Measurements from ENCODE around the gene ISYNA1. TPM values are rescaled to one million over a fixed set of nuclear protein-coding genes. Genes with fewer than 3 reads are reported as not detected.

The ISYNA1 gene
- total and polyA plus RNA-seq, 10 of the 15 experiments (the other 5 are each of a cell fraction or from before 2014, with no cell fraction given): 1.9 to 37.0 (median 9.1) TPM

DNA sequence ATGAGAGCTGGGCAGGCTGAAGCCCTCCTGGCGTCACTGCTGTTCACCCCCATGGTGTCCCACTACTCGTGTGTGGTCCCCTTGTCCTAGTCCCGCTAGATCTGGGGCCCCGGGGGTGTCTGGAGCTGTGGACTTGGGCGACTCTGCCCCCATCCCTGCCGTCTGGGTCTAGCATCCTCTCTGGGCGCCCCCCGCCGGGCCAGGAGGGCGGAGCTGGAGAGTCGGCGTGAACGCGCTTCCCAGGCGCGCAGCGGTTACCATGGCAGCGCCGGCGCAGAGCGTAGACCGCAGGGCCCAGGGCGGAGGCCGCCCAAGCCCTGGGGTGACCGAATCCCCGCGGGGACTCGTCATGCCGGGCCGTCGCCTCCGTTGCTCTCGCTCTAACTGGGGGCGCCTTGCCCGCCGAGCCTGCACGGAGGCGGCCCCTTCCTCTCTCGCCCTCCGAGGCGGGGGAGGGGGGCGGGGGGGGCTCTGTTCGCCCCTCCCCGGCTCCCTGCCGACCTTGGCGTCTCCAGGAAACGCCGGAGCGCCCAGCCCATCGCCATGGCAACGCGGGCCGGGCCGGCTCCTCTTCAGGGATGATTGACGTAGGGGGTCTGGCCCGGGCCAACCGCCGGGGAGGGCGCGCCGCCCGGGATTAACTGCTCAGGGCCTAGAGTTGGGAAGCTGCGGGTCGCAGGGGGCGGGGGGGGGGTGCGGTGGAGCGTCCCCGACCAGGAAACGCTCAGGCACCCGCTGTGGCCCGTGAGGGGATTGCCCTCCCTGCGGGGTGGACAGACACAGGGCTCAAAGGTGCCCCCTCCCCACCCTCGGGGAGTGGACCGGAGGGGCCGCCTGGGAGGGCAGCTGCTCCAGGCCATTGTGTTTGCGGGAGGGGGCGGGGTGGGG lies 8.9 kb downstream of the ISYNA1 start (continued):
- TF ChIP-seq KLF5 (IDR thresholded peaks at IDR 0.05; ENCODE audit: partially characterized antibody) (no peak), MTA3 (IDR thresholded peaks at IDR 0.05; ENCODE audit: borderline replicate concordance, low read length) (no peak), TCF3 (IDR thresholded peaks at IDR 0.05; ENCODE audit: borderline replicate concordance, insufficient read depth, low read depth, low read length) (no peak), MYC (IDR thresholded peaks at IDR 0.05; ENCODE audit: insufficient read depth, insufficient read length, insufficient replicate concordance, low read length, severe bottlenecking) (no peak), RUNX3 (IDR thresholded peaks at IDR 0.05; ENCODE audit: low read length) (peak; percentile 80), NFIC (IDR thresholded peaks at IDR 0.05; ENCODE audit: low read depth, low read length) (no peak), SREBF2 (IDR thresholded peaks at IDR 0.05; ENCODE audit: low read length) (no peak), HDGF (IDR thresholded peaks at IDR 0.05) (peak; percentile 23; the same call in 1 of the 2 replicates), HDAC6 (IDR thresholded peaks at IDR 0.05; ENCODE audit: unreplicated experiment) (no peak), KAT2A (conservative IDR thresholded peaks at IDR 0.05; ENCODE audit: control insufficient read depth, low read depth, low read length) (no peak), CREB1 (IDR thresholded peaks at IDR 0.05; ENCODE audit: low read depth) (0 out of 2 replicates have a peak, but pooled peaks have one; percentile 36), IRF5 (IDR thresholded peaks at IDR 0.05; ENCODE audit: borderline replicate concordance) (no peak), STAT1 (conservative IDR thresholded peaks at IDR 0.05) (no peak), MTA2 (IDR thresholded peaks at IDR 0.05; ENCODE audit: low read depth) (no peak), USF2 (IDR thresholded peaks at IDR 0.05; ENCODE audit: borderline replicate concordance, low read depth, low read length) (no peak), SP1 (IDR thresholded peaks at IDR 0.05; ENCODE audit: low read depth, low read length) (peak; percentile 30), FOS (IDR thresholded peaks at IDR 0.05; ENCODE audit: borderline replicate concordance, extremely low read depth, insufficient read length) (no peak), ATF3 (IDR thresholded peaks at IDR 0.05; ENCODE audit: borderline replicate concordance, extremely low read depth, low read depth, low read length) (no peak), CBFB (IDR thresholded peaks at IDR 0.05; ENCODE audit: low read depth) (0 out of 2 replicates have a peak, but pooled peaks have one; percentile 13), GATAD2B (conservative IDR thresholded peaks at IDR 0.05; ENCODE audit: low read depth) (peak; percentile 60; the same call in 1 of the 2 replicates)
- TF ChIP-seq, protein P1, sequence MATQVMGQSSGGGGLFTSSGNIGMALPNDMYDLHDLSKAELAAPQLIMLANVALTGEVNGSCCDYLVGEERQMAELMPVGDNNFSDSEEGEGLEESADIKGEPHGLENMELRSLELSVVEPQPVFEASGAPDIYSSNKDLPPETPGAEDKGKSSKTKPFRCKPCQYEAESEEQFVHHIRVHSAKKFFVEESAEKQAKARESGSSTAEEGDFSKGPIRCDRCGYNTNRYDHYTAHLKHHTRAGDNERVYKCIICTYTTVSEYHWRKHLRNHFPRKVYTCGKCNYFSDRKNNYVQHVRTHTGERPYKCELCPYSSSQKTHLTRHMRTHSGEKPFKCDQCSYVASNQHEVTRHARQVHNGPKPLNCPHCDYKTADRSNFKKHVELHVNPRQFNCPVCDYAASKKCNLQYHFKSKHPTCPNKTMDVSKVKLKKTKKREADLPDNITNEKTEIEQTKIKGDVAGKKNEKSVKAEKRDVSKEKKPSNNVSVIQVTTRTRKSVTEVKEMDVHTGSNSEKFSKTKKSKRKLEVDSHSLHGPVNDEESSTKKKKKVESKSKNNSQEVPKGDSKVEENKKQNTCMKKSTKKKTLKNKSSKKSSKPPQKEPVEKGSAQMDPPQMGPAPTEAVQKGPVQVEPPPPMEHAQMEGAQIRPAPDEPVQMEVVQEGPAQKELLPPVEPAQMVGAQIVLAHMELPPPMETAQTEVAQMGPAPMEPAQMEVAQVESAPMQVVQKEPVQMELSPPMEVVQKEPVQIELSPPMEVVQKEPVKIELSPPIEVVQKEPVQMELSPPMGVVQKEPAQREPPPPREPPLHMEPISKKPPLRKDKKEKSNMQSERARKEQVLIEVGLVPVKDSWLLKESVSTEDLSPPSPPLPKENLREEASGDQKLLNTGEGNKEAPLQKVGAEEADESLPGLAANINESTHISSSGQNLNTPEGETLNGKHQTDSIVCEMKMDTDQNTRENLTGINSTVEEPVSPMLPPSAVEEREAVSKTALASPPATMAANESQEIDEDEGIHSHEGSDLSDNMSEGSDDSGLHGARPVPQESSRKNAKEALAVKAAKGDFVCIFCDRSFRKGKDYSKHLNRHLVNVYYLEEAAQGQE (IDR thresholded peaks at IDR 0.05; ENCODE audit: low read depth, low read length): no peak
- TF ChIP-seq, protein P2, sequence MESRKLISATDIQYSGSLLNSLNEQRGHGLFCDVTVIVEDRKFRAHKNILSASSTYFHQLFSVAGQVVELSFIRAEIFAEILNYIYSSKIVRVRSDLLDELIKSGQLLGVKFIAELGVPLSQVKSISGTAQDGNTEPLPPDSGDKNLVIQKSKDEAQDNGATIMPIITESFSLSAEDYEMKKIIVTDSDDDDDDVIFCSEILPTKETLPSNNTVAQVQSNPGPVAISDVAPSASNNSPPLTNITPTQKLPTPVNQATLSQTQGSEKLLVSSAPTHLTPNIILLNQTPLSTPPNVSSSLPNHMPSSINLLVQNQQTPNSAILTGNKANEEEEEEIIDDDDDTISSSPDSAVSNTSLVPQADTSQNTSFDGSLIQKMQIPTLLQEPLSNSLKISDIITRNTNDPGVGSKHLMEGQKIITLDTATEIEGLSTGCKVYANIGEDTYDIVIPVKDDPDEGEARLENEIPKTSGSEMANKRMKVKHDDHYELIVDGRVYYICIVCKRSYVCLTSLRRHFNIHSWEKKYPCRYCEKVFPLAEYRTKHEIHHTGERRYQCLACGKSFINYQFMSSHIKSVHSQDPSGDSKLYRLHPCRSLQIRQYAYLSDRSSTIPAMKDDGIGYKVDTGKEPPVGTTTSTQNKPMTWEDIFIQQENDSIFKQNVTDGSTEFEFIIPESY (IDR thresholded peaks at IDR 0.05): no peak
